Measurements from ENCODE around the gene TMEM116.

Gene TMEM116

GRCh38 chr12:111993292-111994150 is 19.4 kb downstream of the TMEM116 start:
- no peak for DNase-seq (ENCODE audit: extremely low spot score)
- TF ChIP-seq FOXM1 (IDR thresholded peaks at IDR 0.05; ENCODE audit: borderline replicate concordance) (no peak), LEF1 (IDR thresholded peaks at IDR 0.05; ENCODE audit: borderline replicate concordance) (no peak), FOXK2 (IDR thresholded peaks at IDR 0.05) (no peak), ELF4 (IDR thresholded peaks at IDR 0.05) (no peak), SP1 (IDR thresholded peaks at IDR 0.05) (no peak), ARNT (IDR thresholded peaks at IDR 0.05) (no peak), BHLHE40 (IDR thresholded peaks at IDR 0.05; ENCODE audit: borderline replicate concordance) (no peak), L3MBTL2 (conservative IDR thresholded peaks at IDR 0.05) (no peak)
- CTCF ChIA-PET = no interaction called here
- POLR2A ChIA-PET = no interaction called here

GRCh38 chr12:111992464-111992863 is 20.5 kb downstream of the TMEM116 start:
- CTCF ChIA-PET = no interaction called here
- TF ChIP-seq NFRKB (IDR thresholded peaks at IDR 0.05) = no peak
- no peak for DNase-seq (ENCODE audit: extremely low spot score)
- POLR2A ChIA-PET = no interaction called here

GRCh38 chr12:111991946-111992345 is 21.0 kb downstream of the TMEM116 start:
- POLR2A ChIA-PET = no interaction called here
- CTCF ChIA-PET = no interaction called here

GRCh38 chr12:111991535-111991934 is 21.4 kb downstream of the TMEM116 start:
- DNase-seq (ENCODE audit: extremely low spot score) = no peak
- TF ChIP-seq BHLHE40 (IDR thresholded peaks at IDR 0.05; ENCODE audit: borderline replicate concordance) (no peak), LEF1 (IDR thresholded peaks at IDR 0.05; ENCODE audit: borderline replicate concordance) (no peak), SP1 (IDR thresholded peaks at IDR 0.05) (no peak), FOXM1 (IDR thresholded peaks at IDR 0.05; ENCODE audit: borderline replicate concordance) (no peak), HDGF (IDR thresholded peaks at IDR 0.05; ENCODE audit: borderline replicate concordance) (no peak), ELF4 (IDR thresholded peaks at IDR 0.05) (no peak), SUZ12 (IDR thresholded peaks at IDR 0.05) (no peak), PKNOX1 (IDR thresholded peaks at IDR 0.05) (no peak), ZNF384 (IDR thresholded peaks at IDR 0.05) (no peak), L3MBTL2 (conservative IDR thresholded peaks at IDR 0.05) (no peak), TARDBP (IDR thresholded peaks at IDR 0.05) (no peak), NFRKB (IDR thresholded peaks at IDR 0.05) (no peak), FOXA1 (IDR thresholded peaks at IDR 0.05) (no peak)
- POLR2A ChIA-PET = no interaction called here
- CTCF ChIA-PET = no interaction called here

More at GRCh38 chr12:111991946-111992345, 21.0 kb downstream of the TMEM116 start:
- TF ChIP-seq HDGF (IDR thresholded peaks at IDR 0.05; ENCODE audit: borderline replicate concordance) (no peak), NFRKB (IDR thresholded peaks at IDR 0.05) (no peak), FOXM1 (IDR thresholded peaks at IDR 0.05; ENCODE audit: borderline replicate concordance) (no peak), SUZ12 (IDR thresholded peaks at IDR 0.05) (no peak), L3MBTL2 (conservative IDR thresholded peaks at IDR 0.05) (no peak), SP1 (IDR thresholded peaks at IDR 0.05) (no peak), ARNT (IDR thresholded peaks at IDR 0.05) (no peak), FOXA1 (IDR thresholded peaks at IDR 0.05) (no peak), LEF1 (IDR thresholded peaks at IDR 0.05; ENCODE audit: borderline replicate concordance) (no peak), ELF4 (IDR thresholded peaks at IDR 0.05) (no peak)
- DNase-seq (ENCODE audit: extremely low spot score) = no peak

GRCh38 chr12:111984820-111985219 is 28.1 kb downstream of the TMEM116 start:
- DNase-seq (ENCODE audit: extremely low spot score) = no peak
- POLR2A ChIA-PET = no interaction called here
- CTCF ChIA-PET = no interaction called here
- TF ChIP-seq SUZ12 (IDR thresholded peaks at IDR 0.05) = no peak
- no peak for TF ChIP-seq ZNF384 (IDR thresholded peaks at IDR 0.05)
- TF ChIP-seq FOXA1 (IDR thresholded peaks at IDR 0.05) = no peak
- no peak for TF ChIP-seq LEF1 (IDR thresholded peaks at IDR 0.05; ENCODE audit: borderline replicate concordance)
- TF ChIP-seq ARNT (IDR thresholded peaks at IDR 0.05) = no peak
- no peak for TF ChIP-seq NFRKB (IDR thresholded peaks at IDR 0.05)
- no peak for TF ChIP-seq BHLHE40 (IDR thresholded peaks at IDR 0.05; ENCODE audit: borderline replicate concordance)
- TF ChIP-seq TARDBP (IDR thresholded peaks at IDR 0.05) = no peak

GRCh38 chr12:111981987-111982386 is 31.0 kb downstream of the TMEM116 start:
- ChIA-PET POLR2A (no interaction called here), CTCF (no interaction called here)
- DNase-seq (ENCODE audit: extremely low spot score) = no peak
- no peak for TF ChIP-seq LEF1 (IDR thresholded peaks at IDR 0.05; ENCODE audit: borderline replicate concordance)
- no peak for TF ChIP-seq ZNF384 (IDR thresholded peaks at IDR 0.05)

- no peak for TF ChIP-seq SUZ12 (IDR thresholded peaks at IDR 0.05)
- no peak for TF ChIP-seq ZNF384 (IDR thresholded peaks at IDR 0.05)
- TF ChIP-seq PKNOX1 (IDR thresholded peaks at IDR 0.05) = no peak
- no peak for TF ChIP-seq L3MBTL2 (conservative IDR thresholded peaks at IDR 0.05)
- no peak for TF ChIP-seq CTBP1 (IDR thresholded peaks at IDR 0.05; ENCODE audit: borderline replicate concordance)
- TF ChIP-seq FOXA1 (IDR thresholded peaks at IDR 0.05) = no peak
- TF ChIP-seq LEF1 (IDR thresholded peaks at IDR 0.05; ENCODE audit: borderline replicate concordance) = no peak
- no peak for TF ChIP-seq ARNT (IDR thresholded peaks at IDR 0.05)
- no peak for TF ChIP-seq BHLHE40 (IDR thresholded peaks at IDR 0.05; ENCODE audit: borderline replicate concordance)
- TF ChIP-seq TARDBP (IDR thresholded peaks at IDR 0.05) = no peak
- TF ChIP-seq FOXM1 (IDR thresholded peaks at IDR 0.05; ENCODE audit: borderline replicate concordance) = no peak
- TF ChIP-seq NFRKB (IDR thresholded peaks at IDR 0.05) = no peak
- no peak for TF ChIP-seq HDGF (IDR thresholded peaks at IDR 0.05; ENCODE audit: borderline replicate concordance)
- no peak for TF ChIP-seq ELF4 (IDR thresholded peaks at IDR 0.05)
- ChIA-PET CTCF (no interaction called here), POLR2A (no interaction called here)
- DNase-seq (ENCODE audit: extremely low spot score) = no peak
These were observed 32.4 kb downstream of the TMEM116 start for GRCh38 chr12:111980598-111980997.
